Measurements from ENCODE around the gene ADCY9.
"Not testable (repeated sequence)": the region's sequence is repeated elsewhere in the genome, so short reads cannot be mapped to it uniquely, and the experiment has no call there.

ADCY9 gene

GRCh38 chr16:4055748-4056147 lies 60.5 kb downstream of the ADCY9 start:
- Histone ChIP-seq H3K4me3 (ENCODE audit: low read depth, low read length) (no peak overlapping the region), H3K27me3 (ENCODE audit: control insufficient read depth, insufficient read depth, low read length) (no peaks in the 10 kb centered on the region), H3K4me1 (ENCODE audit: control insufficient read depth, insufficient read depth, low read length) (no peaks in the 10 kb centered on the region), H3K36me3 (ENCODE audit: control insufficient read depth, insufficient read depth, low read length) (no peaks in the 10 kb centered on the region), H3K9ac (ENCODE audit: low read depth, low read length) (no peak overlapping the region), H3K9me3 (ENCODE audit: control insufficient read depth, insufficient read depth, low read length) (no peaks in the 10 kb centered on the region)

GRCh38 chr16:4053301-4053845 lies 62.9 kb downstream of the ADCY9 start:
- no peaks in the 10 kb centered on the region for H3K27me3 ChIP-seq (ENCODE audit: control insufficient read depth, insufficient read depth, low read length)
- no peak overlapping the region for H3K4me3 ChIP-seq (ENCODE audit: low read depth, low read length)
- no peaks in the 10 kb centered on the region for H3K4me1 ChIP-seq (ENCODE audit: control insufficient read depth, insufficient read depth, low read length)
- H3K9me3 ChIP-seq (ENCODE audit: control insufficient read depth, insufficient read depth, low read length): no peaks in the 10 kb centered on the region
- H3K36me3 ChIP-seq (ENCODE audit: control insufficient read depth, insufficient read depth, low read length): no peaks in the 10 kb centered on the region
- H3K9ac ChIP-seq (ENCODE audit: low read depth, low read length): no peak overlapping the region

DNA sequence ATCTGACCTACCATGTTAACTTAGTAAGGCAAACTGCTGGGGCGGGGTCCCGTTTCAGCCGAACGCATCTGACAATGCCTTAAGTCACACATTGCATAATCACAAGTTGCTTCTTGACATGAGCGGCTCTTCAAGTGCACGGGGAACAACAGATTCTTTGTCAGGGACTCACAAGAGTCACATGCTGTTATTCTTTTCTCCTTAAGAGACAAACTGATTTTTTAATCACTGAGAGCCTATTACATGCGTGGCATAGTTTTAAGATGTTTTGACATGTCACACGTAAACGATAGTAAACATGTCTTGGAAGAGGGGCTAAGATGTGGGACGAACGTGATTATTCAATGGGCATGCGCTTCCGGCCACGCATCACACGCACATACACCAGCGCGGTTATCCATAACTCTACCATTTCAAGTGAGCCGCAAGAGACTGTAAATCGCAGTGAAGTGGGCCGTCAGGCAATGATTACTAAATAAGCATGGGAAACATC lies 63.4 kb downstream of the ADCY9 start:
- Histone ChIP-seq H3K4me3 (ENCODE audit: low read depth, low read length) (no peak overlapping the region), H3K4me1 (ENCODE audit: control insufficient read depth, insufficient read depth, low read length) (no peaks in the 10 kb centered on the region), H3K9ac (ENCODE audit: low read depth, low read length) (no peak overlapping the region), H3K9me3 (ENCODE audit: control insufficient read depth, insufficient read depth, low read length) (no peaks in the 10 kb centered on the region), H3K36me3 (ENCODE audit: control insufficient read depth, insufficient read depth, low read length) (no peaks in the 10 kb centered on the region), H3K27me3 (ENCODE audit: control insufficient read depth, insufficient read depth, low read length) (no peaks in the 10 kb centered on the region)

GRCh38 chr16:4052096-4052495 lies 64.1 kb downstream of the ADCY9 start:
- Histone ChIP-seq H3K27me3 (ENCODE audit: control insufficient read depth, insufficient read depth, low read length) (no peaks in the 10 kb centered on the region), H3K36me3 (ENCODE audit: control insufficient read depth, insufficient read depth, low read length) (no peaks in the 10 kb centered on the region), H3K4me3 (ENCODE audit: low read depth, low read length) (no peak overlapping the region), H3K9me3 (ENCODE audit: control insufficient read depth, insufficient read depth, low read length) (no peaks in the 10 kb centered on the region), H3K4me1 (ENCODE audit: control insufficient read depth, insufficient read depth, low read length) (no peaks in the 10 kb centered on the region), H3K9ac (ENCODE audit: low read depth, low read length) (no peak overlapping the region)

GRCh38 chr16:4051591-4051990 lies 64.7 kb downstream of the ADCY9 start:
- no peaks in the 10 kb centered on the region for H3K4me1 ChIP-seq (ENCODE audit: control insufficient read depth, insufficient read depth, low read length)
- no peak overlapping the region for H3K9ac ChIP-seq (ENCODE audit: low read depth, low read length)
- H3K36me3 ChIP-seq (ENCODE audit: control insufficient read depth, insufficient read depth, low read length): no peaks in the 10 kb centered on the region
- no peaks in the 10 kb centered on the region for H3K9me3 ChIP-seq (ENCODE audit: control insufficient read depth, insufficient read depth, low read length)
- H3K27me3 ChIP-seq (ENCODE audit: control insufficient read depth, insufficient read depth, low read length): no peaks in the 10 kb centered on the region
- no peak overlapping the region for H3K4me3 ChIP-seq (ENCODE audit: low read depth, low read length)

DNA sequence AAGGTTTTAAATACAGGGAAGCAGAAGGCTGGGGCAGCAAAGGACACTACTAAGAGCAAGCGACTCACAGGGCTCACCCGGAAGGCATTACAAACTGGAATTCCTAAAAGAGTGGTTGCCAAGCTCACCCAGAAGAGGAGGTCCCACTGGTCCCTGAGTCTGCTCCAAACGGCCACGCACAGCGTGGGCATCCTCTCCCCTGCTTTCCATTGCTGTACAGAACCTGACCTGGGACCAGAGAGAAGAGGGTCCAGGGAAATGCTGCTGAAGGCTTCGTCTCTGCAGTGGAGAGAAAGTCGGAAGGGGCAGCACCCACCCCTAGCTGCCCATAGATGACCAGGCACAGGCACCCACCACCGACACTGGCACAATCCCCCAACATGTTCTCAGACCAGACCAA lies 67.2 kb downstream of the ADCY9 start:
- Histone ChIP-seq H3K36me3 (ENCODE audit: control insufficient read depth, insufficient read depth, low read length) (no peaks in the 10 kb centered on the region), H3K9me3 (ENCODE audit: control insufficient read depth, insufficient read depth, low read length) (no peaks in the 10 kb centered on the region), H3K9ac (ENCODE audit: low read depth, low read length) (no peak overlapping the region), H3K4me1 (ENCODE audit: control insufficient read depth, insufficient read depth, low read length) (no peaks in the 10 kb centered on the region), H3K27me3 (ENCODE audit: control insufficient read depth, insufficient read depth, low read length) (no peaks in the 10 kb centered on the region), H3K4me3 (ENCODE audit: low read depth, low read length) (no peak overlapping the region)

DNA sequence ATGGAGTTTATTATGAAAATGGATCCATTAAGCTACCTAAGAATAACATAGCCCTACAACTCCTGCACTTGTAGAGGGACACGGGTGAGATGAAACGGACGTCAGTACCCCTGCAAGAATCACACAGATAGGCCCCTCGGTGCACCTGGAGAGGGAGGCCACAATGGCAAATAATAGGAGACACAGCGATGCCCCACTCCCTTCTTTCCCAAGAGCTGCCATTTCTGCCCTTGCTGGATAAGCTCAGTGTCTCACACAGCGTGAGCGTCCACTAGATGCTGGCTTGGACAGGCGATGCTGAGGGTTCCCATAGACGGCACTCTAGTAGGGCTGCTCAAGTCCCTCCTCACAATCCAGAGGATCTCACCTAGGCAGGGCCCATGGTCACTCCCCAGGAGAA lies 67.8 kb downstream of the ADCY9 start:
- no peak overlapping the region for H3K9ac ChIP-seq (ENCODE audit: low read depth, low read length)
- H3K36me3 ChIP-seq (ENCODE audit: control insufficient read depth, insufficient read depth, low read length): no peaks in the 10 kb centered on the region
- no peaks in the 10 kb centered on the region for H3K4me1 ChIP-seq (ENCODE audit: control insufficient read depth, insufficient read depth, low read length)
- H3K27me3 ChIP-seq (ENCODE audit: control insufficient read depth, insufficient read depth, low read length): no peaks in the 10 kb centered on the region
- H3K9me3 ChIP-seq (ENCODE audit: control insufficient read depth, insufficient read depth, low read length): no peaks in the 10 kb centered on the region
- no peak overlapping the region for H3K4me3 ChIP-seq (ENCODE audit: low read depth, low read length)

DNA sequence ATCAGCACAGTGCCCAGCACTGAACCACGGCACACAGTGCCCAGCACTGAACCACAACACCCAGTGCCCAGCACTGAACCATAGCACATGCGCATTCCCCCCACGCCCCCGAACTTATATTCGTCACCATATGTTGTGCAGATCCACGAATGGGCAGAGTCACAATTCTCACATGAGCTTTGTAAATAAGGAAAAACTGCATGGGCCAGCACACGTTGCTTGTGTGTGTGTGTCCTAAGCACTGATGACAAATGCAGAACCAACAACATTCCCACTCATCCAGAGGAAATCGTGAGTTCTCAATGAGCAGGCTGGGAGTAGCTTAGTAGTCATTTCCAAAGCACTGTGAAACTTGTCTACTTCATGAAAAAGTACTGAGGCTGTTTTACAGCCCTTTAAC lies 70.0 kb downstream of the ADCY9 start:
- Histone ChIP-seq H3K9me3 (ENCODE audit: control insufficient read depth, insufficient read depth, low read length) (no peaks in the 10 kb centered on the region), H3K27me3 (ENCODE audit: control insufficient read depth, insufficient read depth, low read length) (no peaks in the 10 kb centered on the region), H3K4me3 (ENCODE audit: low read depth, low read length) (no peak overlapping the region), H3K9ac (ENCODE audit: low read depth, low read length) (no peak overlapping the region), H3K36me3 (ENCODE audit: control insufficient read depth, insufficient read depth, low read length) (no peaks in the 10 kb centered on the region), H3K4me1 (ENCODE audit: control insufficient read depth, insufficient read depth, low read length) (no peaks in the 10 kb centered on the region)

- not testable (repeated sequence) for H3K4me3 ChIP-seq (ENCODE audit: low read depth, low read length); H3K36me3 ChIP-seq (ENCODE audit: control insufficient read depth, insufficient read depth, low read length); H3K9ac ChIP-seq (ENCODE audit: low read depth, low read length); H3K9me3 ChIP-seq (ENCODE audit: control insufficient read depth, insufficient read depth, low read length); H3K4me1 ChIP-seq (ENCODE audit: control insufficient read depth, insufficient read depth, low read length); H3K27me3 ChIP-seq (ENCODE audit: control insufficient read depth, insufficient read depth, low read length)
These were observed 70.7 kb downstream of the ADCY9 start for GRCh38 chr16:4045561-4045960.

DNA sequence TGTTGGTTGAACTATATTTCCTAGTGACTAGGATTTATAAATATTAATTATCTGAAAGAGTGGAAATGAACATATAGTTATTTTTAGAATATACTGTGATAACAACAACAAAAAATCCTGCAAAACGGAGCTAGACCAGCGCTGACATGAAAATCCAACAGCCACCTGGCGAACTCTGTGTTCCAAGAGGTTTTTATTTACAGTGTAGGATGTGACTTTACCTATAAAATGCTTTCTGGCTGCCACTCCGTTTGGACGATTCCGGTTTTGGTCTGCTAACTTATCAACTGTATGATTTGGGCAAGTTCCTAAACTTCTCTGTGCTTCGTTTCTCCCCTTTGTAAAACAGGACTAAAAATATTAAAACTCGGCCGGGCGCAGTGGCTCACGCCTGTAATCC lies 73.7 kb downstream of the ADCY9 start:
- H3K4me3 ChIP-seq (ENCODE audit: low read depth, low read length): no peak overlapping the region
- H3K27me3 ChIP-seq (ENCODE audit: control insufficient read depth, insufficient read depth, low read length): no peaks in the 10 kb centered on the region
- H3K9me3 ChIP-seq (ENCODE audit: control insufficient read depth, insufficient read depth, low read length): no peaks in the 10 kb centered on the region
- H3K9ac ChIP-seq (ENCODE audit: low read depth, low read length): no peak overlapping the region
- no peaks in the 10 kb centered on the region for H3K4me1 ChIP-seq (ENCODE audit: control insufficient read depth, insufficient read depth, low read length)
- no peaks in the 10 kb centered on the region for H3K36me3 ChIP-seq (ENCODE audit: control insufficient read depth, insufficient read depth, low read length)

- Histone ChIP-seq H3K4me1 (ENCODE audit: control insufficient read depth, insufficient read depth, low read length) (no peaks in the 10 kb centered on the region), H3K9me3 (ENCODE audit: control insufficient read depth, insufficient read depth, low read length) (no peaks in the 10 kb centered on the region), H3K27me3 (ENCODE audit: control insufficient read depth, insufficient read depth, low read length) (no peaks in the 10 kb centered on the region), H3K36me3 (ENCODE audit: control insufficient read depth, insufficient read depth, low read length) (no peaks in the 10 kb centered on the region), H3K4me3 (ENCODE audit: low read depth, low read length) (no peak overlapping the region), H3K9ac (ENCODE audit: low read depth, low read length) (no peak overlapping the region)
These were observed 77.8 kb downstream of the ADCY9 start for GRCh38 chr16:4038448-4038847.

GRCh38 chr16:4036952-4037351 lies 79.3 kb downstream of the ADCY9 start:
- not testable (repeated sequence) for H3K36me3 ChIP-seq (ENCODE audit: control insufficient read depth, insufficient read depth, low read length); H3K27me3 ChIP-seq (ENCODE audit: control insufficient read depth, insufficient read depth, low read length); H3K9ac ChIP-seq (ENCODE audit: low read depth, low read length); H3K4me3 ChIP-seq (ENCODE audit: low read depth, low read length); H3K9me3 ChIP-seq (ENCODE audit: control insufficient read depth, insufficient read depth, low read length); H3K4me1 ChIP-seq (ENCODE audit: control insufficient read depth, insufficient read depth, low read length)

All from iPS-15b (cell line).